Epithelial cell of proximal tubule (primary cell): ENCODE results near the gene MTMR11. TPM values are rescaled to one million over a fixed set of nuclear protein-coding genes. Genes with fewer than 3 reads are reported as not detected.

ENCODE experiments used
- DNase-seq: peaks from one replicate; pipeline ENCODE4 v3.0.0-alpha.2; 2011; ENCODE audit warnings: low read depth
- H3K4me3 ChIP-seq: 2 replicates; pipeline ENCODE4 v1.5.1; 2011; ENCODE audit warnings: low read depth, mild to moderate bottlenecking, low read length
- total RNA-seq: library from RNA; depleted of rRNA; stranded (reverse); fragments of >200 nt; gene quantifications from 2 replicates; pipeline ENCODE4 v1.2.3, GENCODE V29; 2015
- TF ChIP-seq, protein P1 (sequence below): conservative IDR thresholded peaks from 2 replicates; pipeline ENCODE4 v1.5.1; 2012; ENCODE audit warnings: low read depth, mild to moderate bottlenecking, low read length

MTMR11 gene
- total RNA-seq, 1 donor from 2014 or later: 8.9 TPM

DNA sequence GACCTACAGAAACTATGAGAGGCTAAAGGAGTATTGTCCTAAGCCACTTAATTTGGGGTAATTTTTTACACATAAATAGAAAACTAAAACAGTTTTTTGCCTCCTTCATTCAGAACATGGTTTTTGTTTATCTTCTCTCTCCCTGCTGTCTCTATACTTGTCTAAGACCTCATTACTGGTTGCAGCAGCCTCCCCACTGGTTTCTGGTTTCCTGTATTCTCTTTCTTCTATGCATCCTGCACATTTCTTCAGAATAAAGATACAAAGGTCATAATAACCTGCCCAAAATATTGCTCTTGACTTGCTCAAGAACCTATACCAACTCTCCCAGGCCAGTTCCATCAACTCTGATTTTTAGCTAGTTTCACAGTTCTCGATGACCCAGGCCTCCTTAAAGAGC is 57.1 kb downstream of the MTMR11 start:
- DNase-seq: no peak
- H3K4me3 ChIP-seq: no peak overlapping the region
- TF ChIP-seq, protein P1, sequence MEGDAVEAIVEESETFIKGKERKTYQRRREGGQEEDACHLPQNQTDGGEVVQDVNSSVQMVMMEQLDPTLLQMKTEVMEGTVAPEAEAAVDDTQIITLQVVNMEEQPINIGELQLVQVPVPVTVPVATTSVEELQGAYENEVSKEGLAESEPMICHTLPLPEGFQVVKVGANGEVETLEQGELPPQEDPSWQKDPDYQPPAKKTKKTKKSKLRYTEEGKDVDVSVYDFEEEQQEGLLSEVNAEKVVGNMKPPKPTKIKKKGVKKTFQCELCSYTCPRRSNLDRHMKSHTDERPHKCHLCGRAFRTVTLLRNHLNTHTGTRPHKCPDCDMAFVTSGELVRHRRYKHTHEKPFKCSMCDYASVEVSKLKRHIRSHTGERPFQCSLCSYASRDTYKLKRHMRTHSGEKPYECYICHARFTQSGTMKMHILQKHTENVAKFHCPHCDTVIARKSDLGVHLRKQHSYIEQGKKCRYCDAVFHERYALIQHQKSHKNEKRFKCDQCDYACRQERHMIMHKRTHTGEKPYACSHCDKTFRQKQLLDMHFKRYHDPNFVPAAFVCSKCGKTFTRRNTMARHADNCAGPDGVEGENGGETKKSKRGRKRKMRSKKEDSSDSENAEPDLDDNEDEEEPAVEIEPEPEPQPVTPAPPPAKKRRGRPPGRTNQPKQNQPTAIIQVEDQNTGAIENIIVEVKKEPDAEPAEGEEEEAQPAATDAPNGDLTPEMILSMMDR: no peak

Other genes with a start within 250 kb of the MTMR11 start
- not detected in 2 replicates for gene FCGR1A, start 154.2 kb downstream of the MTMR11 start, total RNA-seq
- gene BOLA1, start 37.3 kb downstream of the MTMR11 start, total RNA-seq: 18.7 and 29.2 TPM in 2 replicates
- 2.9 and 5.9 TPM in 2 replicates for gene SV2A, start 19.0 kb downstream of the MTMR11 start, total RNA-seq
- 7.7 and 14.5 TPM in 2 replicates for gene SF3B4, start 9.1 kb downstream of the MTMR11 start, total RNA-seq
- 7.2 and 7.6 TPM in 2 replicates for gene OTUD7B, start 73.8 kb upstream of the MTMR11 start, total RNA-seq
- 12.5 and 26.9 TPM in 2 replicates for gene VPS45, start 130.9 kb upstream of the MTMR11 start, total RNA-seq
- gene PLEKHO1, start 213.0 kb upstream of the MTMR11 start, total RNA-seq: 56.1 and 68.4 TPM in 2 replicates